HG02798 (cell line): ENCODE data around the gene NDUFB6.
"Not testable (repeated sequence)": the region's sequence is repeated elsewhere in the genome, so short reads cannot be mapped to it uniquely, and the experiment has no call there.

Experiments
- ATAC-seq: cut with Tn5 transposase; IDR thresholded peaks from one replicate; pipeline ENCODE4 v1.9.1; 2021; ENCODE audit warnings: mild to moderate bottlenecking; ENCODE audit not compliant: unreplicated experiment, poor library complexity

The NDUFB6 gene

GRCh38 chr9:32572900-32573523, at the start of gene NDUFB6:
TSS of gene NDUFB6 (minus strand) at chr9:32573159. CDS start at chr9:32573060, 99 bp downstream.
- ATAC-seq, result peak; percentile 87

- ATAC-seq, result no peak
These were observed 45.3 kb upstream of the NDUFB6 start for GRCh38 chr9:32618261-32618660.

- ATAC-seq, result no peak
These were observed 33.9 kb upstream of the NDUFB6 start for GRCh38 chr9:32606811-32607210.

- peak; percentile 77 for ATAC-seq
These were observed 31.2 kb upstream of the NDUFB6 start for GRCh38 chr9:32603914-32604852.

- not testable (repeated sequence) for ATAC-seq
These were observed 26.1 kb upstream of the NDUFB6 start for GRCh38 chr9:32599021-32599420.

- ATAC-seq, result no peak
These were observed 24.0 kb upstream of the NDUFB6 start for GRCh38 chr9:32596936-32597335.

GRCh38 chr9:32596096-32596865, 23.3 kb upstream of the NDUFB6 start:
- no peak for ATAC-seq

- ATAC-seq, result no peak
These were observed 17.9 kb upstream of the NDUFB6 start for GRCh38 chr9:32590898-32591297.

- ATAC-seq, result no peak
These were observed 17.5 kb upstream of the NDUFB6 start for GRCh38 chr9:32590476-32590875.

GRCh38 chr9:32589083-32589723, 16.2 kb upstream of the NDUFB6 start:
- ATAC-seq, result no peak

- peak; percentile 69 for ATAC-seq
These were observed 14.9 kb upstream of the NDUFB6 start for GRCh38 chr9:32587901-32588300.

GRCh38 chr9:32584784-32585183, 11.8 kb upstream of the NDUFB6 start:
- no peak for ATAC-seq

- peak; percentile 48 for ATAC-seq
These were observed 8.7 kb upstream of the NDUFB6 start for GRCh38 chr9:32581512-32582143.

GRCh38 chr9:32580631-32581300, 7.8 kb upstream of the NDUFB6 start:
- ATAC-seq, result no peak

GRCh38 chr9:32579706-32580331, 6.9 kb upstream of the NDUFB6 start:
- peak; percentile 51 for ATAC-seq

- ATAC-seq, result no peak
These were observed 6.0 kb upstream of the NDUFB6 start for GRCh38 chr9:32578976-32579375.

- no peak for ATAC-seq
These were observed 4.4 kb upstream of the NDUFB6 start for GRCh38 chr9:32577316-32577715.

GRCh38 chr9:32574858-32575257, 1.9 kb upstream of the NDUFB6 start:
- ATAC-seq, result no peak

- no peak for ATAC-seq
These were observed 862 bp upstream of the NDUFB6 start for GRCh38 chr9:32573821-32574220.
